IMR-90 (cell line): ENCODE data around the gene DEUP1. TPM values are rescaled to one million over a fixed set of nuclear protein-coding genes. Genes with fewer than 3 reads are reported as not detected.

Experiments used
- ATAC-seq: fragments of 200-7000 bp; cut with Tn5 transposase; 2 replicates; pipeline ENCODE4 v1.9.1; 2020; ENCODE audit warnings: low read depth, mild to moderate bottlenecking, moderate library complexity
- BruUV-seq: library from RNA; stranded (reverse); fragments of 400-500 nt; replicated peaks from 2 replicates; lab custom pipeline; 2021; lab: Mats Ljungman, UMichigan
- CTCF ChIA-PET: fragments of 300-600 bp; formaldehyde crosslinking; extraction: SDS; loops from one replicate; lab custom pipeline; 2021; ENCODE audit warnings: antibody characterized with exemption; lab: Yijun Ruan, JAX
- POLR2A ChIA-PET: fragments of 300-600 bp; sonication (Branson Sonifier 250); formaldehyde crosslinking; loops from one replicate; lab custom pipeline; 2022; ENCODE audit warnings: antibody characterized with exemption; ENCODE audit not compliant: unreplicated experiment; lab: Charles Lee
- DNase-seq: peaks from one replicate; pipeline ENCODE4 v3.0.0; 2013
- H2AFZ ChIP-seq: replicated peaks from 2 replicates; pipeline ENCODE3; 2013; ENCODE audit warnings: low read length, mild to moderate bottlenecking; ENCODE audit not compliant: poor library complexity
- H2AK5ac ChIP-seq: 2 replicates; pipeline ENCODE4 v1.6.1; 2013; ENCODE audit warnings: low read depth, low read length, inconsistent platforms
- H2AK9ac ChIP-seq: replicated peaks from 2 replicates; pipeline ENCODE3; 2013; ENCODE audit warnings: mild to moderate bottlenecking, low read depth, low read length, moderate library complexity; ENCODE audit not compliant: poor library complexity
- H2BK120ac ChIP-seq: 2 replicates; pipeline ENCODE4 v1.6.1; 2013; ENCODE audit warnings: low read depth, low read length, inconsistent platforms
- H2BK15ac ChIP-seq: 3 replicates; pipeline ENCODE4 v1.6.1; 2013; ENCODE audit warnings: low read depth, low read length, inconsistent platforms
- H2BK20ac ChIP-seq: 2 replicates; pipeline ENCODE4 v1.6.1; 2013; ENCODE audit warnings: low read depth, mild to moderate bottlenecking, inconsistent platforms, low read length, moderate library complexity
- H2BK5ac ChIP-seq: 2 replicates; pipeline ENCODE4 v1.6.1; 2013; ENCODE audit warnings: mild to moderate bottlenecking, low read depth, low read length, inconsistent platforms; ENCODE audit not compliant: poor library complexity, severe bottlenecking
- H3K14ac ChIP-seq: replicated peaks from 2 replicates; pipeline ENCODE4 v1.6.1; 2013; ENCODE audit warnings: low read depth, low read length, inconsistent platforms
- H3K18ac ChIP-seq: 2 replicates; pipeline ENCODE4 v1.6.1; 2013; ENCODE audit warnings: low read depth, low read length, control low read depth
- H3K23ac ChIP-seq: 2 replicates; pipeline ENCODE4 v1.6.1; 2013; ENCODE audit warnings: low read depth, low read length, inconsistent platforms
- H3K27ac ChIP-seq: 2 replicates; pipeline ENCODE4 v1.5.1; 2013; ENCODE audit warnings: mild to moderate bottlenecking, control low read depth, low read length; ENCODE audit not compliant: insufficient read depth
- H3K27me3 ChIP-seq: 2 replicates; pipeline ENCODE4 v1.6.1; 2013; ENCODE audit warnings: low read length; ENCODE audit not compliant: control insufficient read depth, insufficient read depth
- H3K36me3 ChIP-seq: 2 replicates; pipeline ENCODE4 v1.6.1; 2013; ENCODE audit warnings: low read length, mixed read lengths; ENCODE audit not compliant: control insufficient read depth, insufficient read depth
- H3K4ac ChIP-seq: 2 replicates; pipeline ENCODE4 v1.6.1; 2013; ENCODE audit warnings: low read depth, low read length, inconsistent platforms
- H3K4me1 ChIP-seq: 2 replicates; pipeline ENCODE4 v1.6.1; 2013; ENCODE audit warnings: low read length, mixed read lengths; ENCODE audit not compliant: control insufficient read depth, insufficient read depth
- H3K4me2 ChIP-seq: 2 replicates; pipeline ENCODE4 v1.6.1; 2013; ENCODE audit warnings: low read depth, mild to moderate bottlenecking, control low read depth, low read length, moderate library complexity
- H3K4me3 ChIP-seq: 2 replicates; pipeline ENCODE4 v1.5.1; 2013; ENCODE audit warnings: low read depth, mild to moderate bottlenecking, control low read depth, low read length, moderate library complexity; ENCODE audit not compliant: insufficient read depth
- H3K56ac ChIP-seq: 2 replicates; pipeline ENCODE4 v1.6.1; 2013; ENCODE audit warnings: low read length, inconsistent platforms; ENCODE audit not compliant: insufficient read depth; ENCODE audit errors: extremely low read depth
- H3K79me1 ChIP-seq, 2 experiments: 2 replicates each; pipeline ENCODE4 v1.6.1; 2013; ENCODE audit warnings: low read length in 2 of 2, inconsistent platforms in 1 of 2, low read depth in 1 of 2
- H3K9ac ChIP-seq: 2 replicates; pipeline ENCODE4 v1.6.1; 2013; ENCODE audit warnings: low read depth, low read length, control low read depth
- H3K9me1 ChIP-seq: 2 replicates; pipeline ENCODE4 v1.6.1; 2013; ENCODE audit warnings: low read length, inconsistent platforms; ENCODE audit not compliant: insufficient read depth
- H3K9me3 ChIP-seq: 2 replicates; pipeline ENCODE4 v1.6.1; 2013; ENCODE audit warnings: low read length; ENCODE audit not compliant: control insufficient read depth, insufficient read depth
- H4K20me1 ChIP-seq: 2 replicates; pipeline ENCODE4 v1.6.1; 2013; ENCODE audit warnings: low read length, inconsistent platforms; ENCODE audit not compliant: insufficient read depth
- H4K5ac ChIP-seq: 2 replicates; pipeline ENCODE4 v1.6.1; 2013; ENCODE audit warnings: mild to moderate bottlenecking, low read depth, low read length, control low read depth
- H4K8ac ChIP-seq, 2 experiments: 2 replicates each; pipeline ENCODE4 v1.6.1; 2013; ENCODE audit warnings: low read depth in 2 of 2, low read length in 2 of 2, control low read depth in 1 of 2, inconsistent platforms in 1 of 2
- H4K91ac ChIP-seq: 2 replicates; pipeline ENCODE4 v1.6.1; 2013; ENCODE audit warnings: low read depth, low read length, inconsistent platforms; ENCODE audit not compliant: insufficient read depth
- CEBPB ChIP-seq: IDR thresholded peaks from 2 replicates; pipeline ENCODE4 v1.6.1; 2012; ENCODE audit warnings: low read depth, low read length, improper control_type of control experiment
- CHD1 ChIP-seq: IDR thresholded peaks from 2 replicates; pipeline ENCODE4 v1.6.1; 2012; ENCODE audit warnings: low read depth, low read length, improper control_type of control experiment
- ELK1 ChIP-seq: fragments of 150-350 bp; IDR thresholded peaks from 2 replicates; pipeline ENCODE4 v1.6.1; 2016; ENCODE audit warnings: low read depth, mild to moderate bottlenecking, low read length, moderate library complexity, borderline replicate concordance
- RAD21 ChIP-seq: IDR thresholded peaks from 2 replicates; pipeline ENCODE4 v1.6.1; 2012; ENCODE audit warnings: low read length, improper control_type of control experiment
- RCOR1 ChIP-seq: IDR thresholded peaks from 2 replicates; pipeline ENCODE4 v1.6.1; 2012; ENCODE audit warnings: mild to moderate bottlenecking, low read length, improper control_type of control experiment; ENCODE audit not compliant: insufficient replicate concordance
- RFX5 ChIP-seq: IDR thresholded peaks from 2 replicates; pipeline ENCODE4 v1.8.0; 2012; ENCODE audit warnings: low read depth, mild to moderate bottlenecking, low read length, moderate library complexity
- SMC3 ChIP-seq: fragments of 150-350 bp; IDR thresholded peaks from 2 replicates; pipeline ENCODE4 v1.6.1; 2016; ENCODE audit warnings: low read depth, mild to moderate bottlenecking, antibody characterized with exemption, low read length, moderate library complexity
- WGBS, 2 experiments: methylation state at CpG; one replicate each; pipeline versions ENCODE4 v1.1.5 to v1.1.7; 2013; ENCODE audit warnings: missing lambda C conversion rate in 2 of 2; ENCODE audit not compliant: insufficient read length in 1 of 2; ENCODE audit errors: extremely low coverage in 2 of 2; 5-methylcytosine and 5-hydroxymethylcytosine counted together
- dilution Hi-C: fragments of 300-500 bp; cut with HindIII; formaldehyde crosslinking; loops from one replicate; pipeline ENCODE4 v1.14.3; 2018; ENCODE audit warnings: low sequenced_read_pairs; ENCODE audit not compliant: unreplicated experiment
- in situ Hi-C: fragments of 300-500 bp; cut with MboI; formaldehyde crosslinking; loops from 3 replicates; pipeline ENCODE4 v1.14.3; 2019; ENCODE audit warnings: low sequenced_read_pairs, inconsistent platforms, mixed read lengths
- intact Hi-C: fragments of 100-400 bp; cut with micrococcal nuclease; formaldehyde crosslinking; loops from 2 replicates; pipeline ENCODE4 v1.10.0; 2022
- polyA plus RNA-seq, 3 experiments: library from polyadenylated mRNA; depleted of rRNA; stranded (reverse); fragments of >200 nt; gene quantifications; 2 replicates each; pipeline ENCODE4 v1.2.3, GENCODE V29; 2012; ENCODE audit warnings: low replicate concordance in 1 of 3
- total RNA-seq: library from RNA; depleted of rRNA; stranded (reverse); fragments of >200 nt; gene quantifications from 2 replicates; pipeline ENCODE4 v1.2.3, GENCODE V29; 2012

DEUP1 gene
- total and polyA plus RNA-seq, 2 of the 4 experiments (the other 2 are of a cell fraction): not detected

- Histone ChIP-seq H4K8ac (no peak overlapping the region), H4K91ac (no peak overlapping the region), H3K4me1 (peaks cover 3% of the 10 kb centered on the region; the same call in 1 of the 2 replicates), H3K9me3 (no peaks in the 10 kb centered on the region), H3K56ac (no peak overlapping the region), H3K9ac (no peak overlapping the region), H2BK120ac (no peak overlapping the region), H2AK5ac (no peak overlapping the region), H2AK9ac (no peak overlapping the region), H3K4me3 (no peak overlapping the region), H3K27ac (no peak overlapping the region), H3K36me3 (no peaks in the 10 kb centered on the region), H2BK15ac (no peak overlapping the region), H2BK5ac (no peak overlapping the region), H3K4ac (no peak overlapping the region), H2AFZ (no peak overlapping the region), H3K79me1 (0 out of 4 replicates have a peak, but pooled peaks cover 0 to 4% of the 10 kb centered on the region in 2 experiments), H4K20me1 (no peaks in the 10 kb centered on the region; the same call in 1 of the 2 replicates), H2BK20ac (no peak overlapping the region), H3K14ac (no peak overlapping the region), H3K18ac (no peak overlapping the region), H3K27me3 (no peaks in the 10 kb centered on the region), H3K23ac (no peak overlapping the region), H3K9me1 (peaks cover 8% of the 10 kb centered on the region), H3K4me2 (no peak overlapping the region), H4K5ac (no peak overlapping the region)
- ATAC-seq (no peak), DNase-seq (no peak)
- BruUV-seq: no TSS peak
- ChIA-PET POLR2A (no interaction called here), CTCF (interaction anchor here (0.6 kb wide), 1 partner anchor 18 kb away, joined by 3 read pairs; no protein-coding TSS in a partner anchor)
- dilution Hi-C loops: no loop called here
- TF ChIP-seq CEBPB: no peak
- TF ChIP-seq SMC3: no peak
- TF ChIP-seq RFX5: no peak
- TF ChIP-seq ELK1: no peak
- TF ChIP-seq CHD1: no peak
- no peak for TF ChIP-seq RCOR1
- no peak for TF ChIP-seq RAD21
- intact Hi-C loops: no loop called here
- WGBS, 2 experiments: 100% methylated on average over 1 of the region's 2 CpGs; no CpG with 5 or more reads in 1 of the 2 experiments
- in situ Hi-C loops: no loop called here
Measured at GRCh38 chr11:93485983-93486382, 155.4 kb downstream of the DEUP1 start.
